ENCODE data around the gene TTLL11.

The TTLL11 gene

DNA sequence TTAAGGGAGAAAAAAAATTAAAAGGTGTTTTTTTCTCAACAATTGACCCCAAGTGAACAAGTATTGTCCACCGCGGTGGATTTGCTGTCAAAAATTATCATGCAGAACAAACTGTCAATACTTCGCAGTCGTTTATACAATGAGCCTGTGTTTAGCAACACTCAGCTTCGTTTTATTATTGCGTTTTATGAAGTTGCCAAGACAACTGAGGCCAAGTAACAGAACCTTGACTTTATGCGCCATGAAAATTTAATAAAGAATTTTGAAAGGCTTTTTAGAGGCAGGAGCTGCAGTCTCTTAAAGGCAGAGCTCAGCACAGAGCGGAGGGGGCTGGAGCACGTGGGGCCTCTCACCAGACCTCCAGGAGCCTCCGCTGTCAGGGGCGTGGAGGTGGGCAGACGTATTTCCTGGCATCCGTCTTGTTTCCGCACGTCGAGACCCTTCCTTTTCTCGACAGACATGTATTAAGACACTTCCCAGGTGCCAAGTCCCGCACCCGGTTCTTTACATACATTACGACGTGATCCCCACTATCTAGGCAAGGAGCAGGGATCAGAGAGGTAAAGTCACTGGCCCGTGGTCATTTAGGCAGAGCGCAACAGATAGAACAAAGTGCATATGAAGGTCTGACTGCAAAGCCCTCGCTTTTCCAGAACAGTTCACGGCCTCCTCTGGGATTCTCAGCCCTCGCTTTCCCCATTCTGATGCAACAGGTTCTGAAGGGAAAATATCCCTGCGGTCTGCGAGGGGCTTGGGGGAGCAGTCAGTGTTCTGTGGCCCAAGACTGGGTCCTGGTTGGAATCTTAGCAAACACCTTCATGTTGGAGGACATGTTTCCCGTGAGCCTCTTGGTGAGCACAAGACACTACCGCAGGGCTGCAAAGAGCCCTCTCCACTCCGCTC, 277.3 kb downstream of the TTLL11 start:
- TF ChIP-seq CTCF (conservative IDR thresholded peaks at IDR 0.05; ENCODE audit: low read depth, low read length): no peak
- DNase-seq (ENCODE audit: low read depth): no peak
- no peak overlapping the region for H3K4me3 ChIP-seq (ENCODE audit: low read length)

DNA sequence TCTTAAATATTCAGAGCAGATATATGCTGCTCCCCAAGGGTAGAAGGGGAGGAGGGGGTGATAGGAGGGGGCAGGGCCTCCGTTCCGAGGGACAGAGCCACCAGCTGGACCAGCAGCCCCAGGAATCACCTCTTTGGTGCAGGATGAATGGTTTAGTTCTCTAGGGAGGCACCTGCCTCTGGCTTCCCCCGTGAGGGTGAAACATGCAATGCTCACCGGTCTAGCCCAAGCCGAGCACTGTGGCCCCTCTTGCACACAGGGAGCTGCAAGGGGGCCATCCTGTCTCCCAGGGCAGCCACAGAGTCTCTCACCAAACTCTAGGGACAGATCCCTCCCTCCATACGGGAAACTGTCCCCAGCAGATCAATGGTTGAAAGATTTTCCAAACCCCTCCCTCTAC, 278.0 kb downstream of the TTLL11 start:
- no peak for DNase-seq (ENCODE audit: low read depth)
- no peak for TF ChIP-seq CTCF (conservative IDR thresholded peaks at IDR 0.05; ENCODE audit: low read depth, low read length)
- no peak overlapping the region for H3K4me3 ChIP-seq (ENCODE audit: low read length)

GRCh38 chr9:121814594-121814993, 278.5 kb downstream of the TTLL11 start:
- TF ChIP-seq CTCF (conservative IDR thresholded peaks at IDR 0.05; ENCODE audit: low read depth, low read length): no peak
- no peak overlapping the region for H3K4me3 ChIP-seq (ENCODE audit: low read length)
- DNase-seq (ENCODE audit: low read depth): no peak

GRCh38 chr9:121813519-121814210, 279.4 kb downstream of the TTLL11 start:
- no peak overlapping the region for H3K4me3 ChIP-seq (ENCODE audit: low read length)
- no peak for DNase-seq (ENCODE audit: low read depth)
- no peak for TF ChIP-seq CTCF (conservative IDR thresholded peaks at IDR 0.05; ENCODE audit: low read depth, low read length)

DNA sequence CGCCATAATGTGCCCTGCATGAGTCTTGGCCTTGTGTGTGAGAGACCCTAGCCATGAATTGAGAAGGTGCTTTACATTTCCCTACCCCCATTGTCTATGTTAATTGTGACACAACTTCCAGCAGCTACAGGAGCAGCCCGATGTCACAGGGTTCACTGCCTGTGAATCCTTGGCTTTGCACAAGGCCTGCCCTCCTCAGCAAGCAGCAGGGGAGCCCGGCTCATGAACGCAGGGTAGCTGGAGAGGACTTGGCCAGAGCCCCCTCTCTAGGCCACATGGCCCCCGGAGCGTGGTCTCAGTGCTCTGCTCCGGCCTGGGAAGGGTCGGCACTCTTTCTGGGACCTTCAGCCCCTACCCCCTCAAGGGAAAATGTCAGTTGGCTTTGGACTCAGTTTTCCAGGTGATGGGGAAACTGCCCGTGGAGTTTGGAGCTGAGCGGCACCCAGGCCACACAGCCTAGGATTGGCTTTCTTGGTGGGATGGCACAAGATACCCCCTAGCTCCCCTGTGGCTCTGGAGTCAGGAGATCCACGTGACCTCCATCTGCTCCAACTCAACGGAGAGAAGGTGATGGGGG, 280.9 kb downstream of the TTLL11 start:
- H3K4me3 ChIP-seq (ENCODE audit: low read length): no peak overlapping the region
- no peak for TF ChIP-seq CTCF (conservative IDR thresholded peaks at IDR 0.05; ENCODE audit: low read depth, low read length)
- DNase-seq (ENCODE audit: low read depth): no peak

GRCh38 chr9:121811751-121812150, 281.4 kb downstream of the TTLL11 start:
- no peak for TF ChIP-seq CTCF (conservative IDR thresholded peaks at IDR 0.05; ENCODE audit: low read depth, low read length)
- no peak overlapping the region for H3K4me3 ChIP-seq (ENCODE audit: low read length)
- no peak for DNase-seq (ENCODE audit: low read depth)

All from retinal pigment epithelial cell (primary cell).